ENCODE results near the gene EIF4E2. TPM values are rescaled to one million over a fixed set of nuclear protein-coding genes. Genes with fewer than 3 reads are reported as not detected.

EIF4E2 gene
- total RNA-seq, 6 donors from 2014 or later = 24.1 to 96.4 (median 57.2) TPM

DNA sequence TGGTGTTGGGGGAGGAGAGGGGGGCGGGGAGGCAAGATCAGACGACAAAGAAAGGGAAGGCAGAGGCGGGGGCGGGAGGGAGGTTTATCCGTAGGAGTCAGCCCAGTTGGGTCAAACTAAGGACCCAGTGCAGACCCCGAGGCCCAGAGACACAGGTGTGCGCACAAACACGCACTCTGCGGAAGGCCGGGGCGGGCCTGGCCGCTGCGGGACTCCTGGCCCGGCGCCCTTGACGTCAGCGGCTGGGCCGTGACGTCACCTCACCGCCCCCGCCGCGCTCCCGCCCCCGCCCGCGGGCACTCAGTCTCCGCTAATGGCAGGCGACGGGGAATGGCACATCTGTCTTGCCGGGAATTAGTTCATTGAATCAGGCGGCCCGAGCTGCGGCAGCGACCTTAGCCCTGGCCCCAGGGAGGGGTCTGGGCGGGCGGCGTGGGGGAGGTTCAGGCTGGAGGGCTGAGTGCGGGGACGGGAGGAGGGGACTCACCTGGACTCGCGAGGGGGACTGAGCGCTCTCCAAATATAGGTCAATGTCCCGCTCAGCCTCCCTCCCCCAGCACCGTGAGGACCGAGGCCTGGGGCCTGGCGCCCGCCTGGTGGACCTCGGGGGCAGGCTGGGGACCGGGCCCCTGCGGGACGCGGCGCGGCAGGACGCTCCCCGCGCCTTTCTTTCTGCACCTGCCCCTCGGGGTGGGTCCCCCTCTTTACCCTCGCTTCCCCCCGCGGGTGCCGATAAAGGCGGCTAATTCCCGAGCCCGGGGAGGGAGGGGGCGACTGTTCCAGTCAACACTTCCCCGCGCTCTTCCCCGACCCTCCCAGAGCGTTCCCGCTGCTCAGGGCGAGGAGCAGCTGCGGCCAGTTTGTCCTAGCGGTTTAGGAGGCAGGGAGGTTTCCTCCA is 47.3 kb upstream of the EIF4E2 start:
- no peak for TF ChIP-seq EP300 (IDR thresholded peaks at IDR 0.05)
- TF ChIP-seq, protein P1, sequence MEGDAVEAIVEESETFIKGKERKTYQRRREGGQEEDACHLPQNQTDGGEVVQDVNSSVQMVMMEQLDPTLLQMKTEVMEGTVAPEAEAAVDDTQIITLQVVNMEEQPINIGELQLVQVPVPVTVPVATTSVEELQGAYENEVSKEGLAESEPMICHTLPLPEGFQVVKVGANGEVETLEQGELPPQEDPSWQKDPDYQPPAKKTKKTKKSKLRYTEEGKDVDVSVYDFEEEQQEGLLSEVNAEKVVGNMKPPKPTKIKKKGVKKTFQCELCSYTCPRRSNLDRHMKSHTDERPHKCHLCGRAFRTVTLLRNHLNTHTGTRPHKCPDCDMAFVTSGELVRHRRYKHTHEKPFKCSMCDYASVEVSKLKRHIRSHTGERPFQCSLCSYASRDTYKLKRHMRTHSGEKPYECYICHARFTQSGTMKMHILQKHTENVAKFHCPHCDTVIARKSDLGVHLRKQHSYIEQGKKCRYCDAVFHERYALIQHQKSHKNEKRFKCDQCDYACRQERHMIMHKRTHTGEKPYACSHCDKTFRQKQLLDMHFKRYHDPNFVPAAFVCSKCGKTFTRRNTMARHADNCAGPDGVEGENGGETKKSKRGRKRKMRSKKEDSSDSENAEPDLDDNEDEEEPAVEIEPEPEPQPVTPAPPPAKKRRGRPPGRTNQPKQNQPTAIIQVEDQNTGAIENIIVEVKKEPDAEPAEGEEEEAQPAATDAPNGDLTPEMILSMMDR (IDR thresholded peaks at IDR 0.05) = no peak
- DNase-seq (peak in 1 of 2 donors; percentile 85), ATAC-seq (ENCODE audit: low FRiP score in 2 of 2) (peak in 1 of 2 donors; percentile 42)
- H3K9me3 ChIP-seq = no peaks in the 10 kb centered on the region
- H3K27ac ChIP-seq = no peak overlapping the region
- peaks cover 8 to 18% (median 15%) of the 10 kb centered on the region in 4 donors for H3K4me1 ChIP-seq
- H3K27me3 ChIP-seq = peaks cover 0 to 27% (median 17%) of the 10 kb centered on the region in 4 donors
- no peaks in the 10 kb centered on the region for H3K36me3 ChIP-seq
- peak overlapping the region in 3 of 4 donors; percentile 32 to 46 (median 44) for H3K4me3 ChIP-seq
- WGBS, 2 donors = 0 to 4% methylated on average over 25 to 71 of the region's 75 CpGs

DNA sequence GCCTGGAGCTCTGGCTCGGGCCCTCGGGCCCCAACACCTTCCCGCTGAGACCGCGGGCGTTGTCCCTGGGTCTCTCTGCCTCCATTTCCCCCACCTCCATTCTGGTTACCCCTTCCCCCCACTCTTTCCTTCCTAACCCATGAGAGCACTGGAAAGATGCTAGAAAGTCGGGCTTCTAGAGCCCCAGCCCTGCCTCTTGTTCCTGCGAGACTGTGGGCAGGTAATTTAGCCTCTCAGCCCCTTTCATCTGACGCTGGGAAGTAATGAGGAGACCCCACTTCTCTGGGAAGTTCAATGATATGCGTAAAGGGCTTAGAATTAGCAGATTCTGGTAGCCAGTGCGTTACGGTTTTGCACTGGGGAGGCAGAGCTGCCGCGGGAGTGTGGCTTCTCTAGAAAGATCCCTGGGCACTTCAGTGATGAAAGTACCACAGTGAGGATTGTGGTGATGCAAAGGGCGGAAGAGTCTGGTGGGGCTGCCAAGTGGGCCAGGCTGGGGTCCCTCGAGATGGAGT is 46.6 kb upstream of the EIF4E2 start:
- DNase-seq = no peak
- ATAC-seq (ENCODE audit: low FRiP score in 2 of 2) = no peak
- H3K4me1 ChIP-seq = peaks cover 8 to 18% (median 15%) of the 10 kb centered on the region in 4 donors
- WGBS, 2 donors = 16 to 24% methylated on average over 16 of the region's 16 CpGs
- H3K4me3 ChIP-seq = peak overlapping the region in 2 of 4 donors; percentile 44 to 46
- no peak for TF ChIP-seq POLR2AphosphoS5 (IDR thresholded peaks at IDR 0.05)
- no peak for TF ChIP-seq EP300 (IDR thresholded peaks at IDR 0.05)
- TF ChIP-seq, protein P1 (IDR thresholded peaks at IDR 0.05) = no peak
- no peak for TF ChIP-seq POLR2A (IDR thresholded peaks at IDR 0.05)
- no peaks in the 10 kb centered on the region for H3K9me3 ChIP-seq
- H3K27ac ChIP-seq = no peak overlapping the region
- peaks cover 0 to 27% (median 17%) of the 10 kb centered on the region in 4 donors for H3K27me3 ChIP-seq
- no peaks in the 10 kb centered on the region for H3K36me3 ChIP-seq

DNA sequence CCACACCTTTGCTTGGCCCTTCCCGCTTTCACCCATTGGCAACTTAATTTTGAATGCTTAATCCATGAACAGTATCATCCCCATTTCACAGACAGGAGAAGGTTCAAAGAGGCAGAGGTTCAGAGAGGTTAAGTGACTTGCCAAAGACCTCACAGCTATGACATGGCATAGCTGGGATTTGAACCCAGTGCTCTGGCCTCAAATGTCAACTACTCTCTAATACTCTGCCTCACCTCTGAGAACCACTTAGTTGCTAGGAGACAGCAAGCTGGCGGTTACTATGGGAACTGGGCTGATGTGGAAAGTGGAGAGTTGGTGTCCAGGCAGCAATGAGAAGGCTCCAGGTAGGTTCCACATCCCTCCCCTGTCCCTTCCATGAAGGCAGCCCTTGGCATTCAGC is 46.1 kb upstream of the EIF4E2 start:
- no peak for ATAC-seq (ENCODE audit: low FRiP score in 2 of 2)
- H3K27me3 ChIP-seq = peaks cover 0 to 27% (median 17%) of the 10 kb centered on the region in 4 donors
- DNase-seq = no peak

DNA sequence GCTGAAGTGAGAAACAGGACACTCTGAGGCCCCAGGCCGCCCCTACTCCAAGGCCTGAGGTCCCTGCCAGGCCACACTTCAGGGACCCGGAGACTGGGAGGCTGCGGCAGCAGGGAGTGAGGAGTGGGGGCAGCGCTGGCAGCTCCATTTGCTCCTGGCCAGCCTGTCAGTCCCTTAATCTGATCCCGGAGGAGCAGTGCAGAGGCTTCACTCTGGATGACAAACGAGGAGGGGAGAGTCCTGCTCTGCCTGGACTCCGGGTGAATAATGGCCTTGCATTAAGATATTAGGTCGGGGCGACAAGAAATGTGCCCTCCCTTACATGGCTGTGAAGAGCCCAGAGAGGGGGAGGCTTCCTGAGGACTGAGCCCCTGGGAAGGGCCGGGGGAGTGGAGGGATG is 44.6 kb upstream of the EIF4E2 start:
- 46 to 48% methylated on average over 4 to 10 of the region's 10 CpGs for WGBS, 2 donors
- H3K27me3 ChIP-seq = peaks cover 0 to 25% (median 17%) of the 10 kb centered on the region in 4 donors
- no peak overlapping the region for H3K27ac ChIP-seq
- ATAC-seq (ENCODE audit: low FRiP score in 2 of 2) = no peak
- H3K4me3 ChIP-seq = no peak overlapping the region
- H3K4me1 ChIP-seq = peaks cover 8 to 18% (median 15%) of the 10 kb centered on the region in 4 donors
- no peak for TF ChIP-seq EP300 (IDR thresholded peaks at IDR 0.05)
- no peak for TF ChIP-seq POLR2AphosphoS5 (IDR thresholded peaks at IDR 0.05)
- no peaks in the 10 kb centered on the region for H3K9me3 ChIP-seq
- no peak for DNase-seq
- no peaks in the 10 kb centered on the region for H3K36me3 ChIP-seq

More for the DNA sequence above, 46.1 kb upstream of the EIF4E2 start:
- TF ChIP-seq EP300 (IDR thresholded peaks at IDR 0.05) (no peak), POLR2A (IDR thresholded peaks at IDR 0.05) (no peak), POLR2AphosphoS5 (IDR thresholded peaks at IDR 0.05) (no peak)
- TF ChIP-seq, protein P1 (IDR thresholded peaks at IDR 0.05) = no peak
- Histone ChIP-seq H3K9me3 (no peaks in the 10 kb centered on the region), H3K4me1 (peaks cover 8 to 18% (median 15%) of the 10 kb centered on the region in 4 donors), H3K4me3 (no peak overlapping the region), H3K36me3 (no peaks in the 10 kb centered on the region), H3K27ac (no peak overlapping the region)
- WGBS, 2 donors = 87 to 92% methylated on average over 2 of the region's 2 CpGs

DNA sequence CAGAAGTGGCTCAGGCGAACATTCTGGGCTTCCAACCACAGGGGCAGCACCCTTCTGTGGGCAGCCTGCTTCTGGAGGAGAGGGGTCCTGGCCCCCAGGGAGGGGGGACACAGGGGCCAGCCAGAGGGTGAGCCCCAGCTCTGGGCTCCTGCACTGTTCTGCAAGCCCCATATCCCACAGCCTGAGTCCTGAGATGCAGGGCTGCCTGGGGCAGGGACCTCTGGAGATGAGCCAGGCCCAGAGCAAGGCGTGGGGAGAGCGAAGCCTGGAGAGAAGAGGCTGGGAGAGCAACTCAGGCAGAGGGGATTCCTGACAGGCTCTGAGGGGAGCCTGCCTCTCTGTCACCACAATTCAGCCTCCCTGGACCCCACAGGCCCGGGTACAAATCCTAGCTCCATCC is 43.8 kb upstream of the EIF4E2 start:
- Histone ChIP-seq H3K4me1 (peaks cover 8 to 18% (median 15%) of the 10 kb centered on the region in 4 donors), H3K4me3 (no peak overlapping the region), H3K9me3 (no peaks in the 10 kb centered on the region), H3K27me3 (peaks cover 0 to 23% (median 17%) of the 10 kb centered on the region in 4 donors), H3K27ac (no peak overlapping the region), H3K36me3 (no peaks in the 10 kb centered on the region)
- ATAC-seq (ENCODE audit: low FRiP score in 2 of 2) (no peak), DNase-seq (no peak)
- TF ChIP-seq, protein P1 (IDR thresholded peaks at IDR 0.05) = no peak
- no peak for TF ChIP-seq EP300 (IDR thresholded peaks at IDR 0.05)
- no peak for TF ChIP-seq POLR2A (IDR thresholded peaks at IDR 0.05)
- no peak for TF ChIP-seq POLR2AphosphoS5 (IDR thresholded peaks at IDR 0.05)
- 44 to 62% methylated on average over 3 to 4 of the region's 4 CpGs for WGBS, 2 donors

All from upper lobe of left lung (tissue), 6 donors.